ENCODE data around the gene FCN3. TPM values are rescaled to one million over a fixed set of nuclear protein-coding genes. Genes with fewer than 3 reads are reported as not detected.

The FCN3 gene
- total RNA-seq, 1 donor from 2014 or later = not detected

- DNase-seq (ENCODE audit: extremely low read depth, low read depth, low spot score) = no peak
Observed at GRCh38 chr1:27361044-27361402, 13.6 kb downstream of the FCN3 start.

GRCh38 chr1:27360159-27361043 lies 14.2 kb downstream of the FCN3 start:
- DNase-seq (ENCODE audit: extremely low read depth, low read depth, low spot score) = no peak

GRCh38 chr1:27359822-27360158 lies 14.8 kb downstream of the FCN3 start:
- no peak for DNase-seq (ENCODE audit: extremely low read depth, low read depth, low spot score)

- DNase-seq (ENCODE audit: extremely low read depth, low read depth, low spot score) = no peak
Observed at GRCh38 chr1:27358928-27359313, 15.7 kb downstream of the FCN3 start.

GRCh38 chr1:27358038-27358927 lies 16.3 kb downstream of the FCN3 start:
- DNase-seq (ENCODE audit: extremely low read depth, low read depth, low spot score) = no peak

- DNase-seq (ENCODE audit: extremely low read depth, low read depth, low spot score) = no peak
Observed at GRCh38 chr1:27357281-27358037, 17.2 kb downstream of the FCN3 start.

GRCh38 chr1:27356619-27357280 lies 17.9 kb downstream of the FCN3 start:
- DNase-seq (ENCODE audit: extremely low read depth, low read depth, low spot score) = no peak

GRCh38 chr1:27356277-27356618 lies 18.4 kb downstream of the FCN3 start:
- no peak for DNase-seq (ENCODE audit: extremely low read depth, low read depth, low spot score)

GRCh38 chr1:27355683-27356082 lies 18.9 kb downstream of the FCN3 start:
- no peak for DNase-seq (ENCODE audit: extremely low read depth, low read depth, low spot score)

GRCh38 chr1:27353629-27354028 lies 21.0 kb downstream of the FCN3 start:
- DNase-seq (ENCODE audit: extremely low read depth, low read depth, low spot score) = no peak

- DNase-seq (ENCODE audit: extremely low read depth, low read depth, low spot score) = no peak
Observed at GRCh38 chr1:27353166-27353565, 21.5 kb downstream of the FCN3 start.

- no peak for DNase-seq (ENCODE audit: extremely low read depth, low read depth, low spot score)
Observed at GRCh38 chr1:27351541-27352107, 23.0 kb downstream of the FCN3 start.

GRCh38 chr1:27350663-27351540 lies 23.7 kb downstream of the FCN3 start:
- no peak for DNase-seq (ENCODE audit: extremely low read depth, low read depth, low spot score)

- DNase-seq (ENCODE audit: extremely low read depth, low read depth, low spot score) = no peak
Observed at GRCh38 chr1:27349784-27350662, 24.6 kb downstream of the FCN3 start.

- DNase-seq (ENCODE audit: extremely low read depth, low read depth, low spot score) = no peak
Observed at GRCh38 chr1:27348861-27349783, 25.5 kb downstream of the FCN3 start.

- no peak for DNase-seq (ENCODE audit: extremely low read depth, low read depth, low spot score)
Observed at GRCh38 chr1:27346991-27347624, 27.5 kb downstream of the FCN3 start.

- DNase-seq (ENCODE audit: extremely low read depth, low read depth, low spot score) = no peak
Observed at GRCh38 chr1:27346357-27346756, 28.3 kb downstream of the FCN3 start.

All from glomerular endothelial cell (primary cell).